DND-41 (cell line): ENCODE measurements around the gene CARS1.

Experiments used
- CTCF ChIP-seq: IDR thresholded peaks from 2 replicates; pipeline ENCODE4 v1.5.1; 2012; ENCODE audit warnings: borderline replicate concordance, low read length, moderate library complexity, mild to moderate bottlenecking; ENCODE audit not compliant: poor library complexity, severe bottlenecking; ENCODE audit errors: extremely low read depth
- EZH2 ChIP-seq: IDR thresholded peaks from 3 replicates; pipeline ENCODE4 v1.6.1; 2012; ENCODE audit warnings: borderline replicate concordance, low read depth, mild to moderate bottlenecking, moderate library complexity, low read length, inconsistent platforms; ENCODE audit not compliant: severe bottlenecking

- no peak for TF ChIP-seq EZH2
- no peak for TF ChIP-seq CTCF
These were observed 15.8 kb upstream of the CARS1 start for GRCh38 chr11:3073029-3073435.
